Measurements from ENCODE around the gene KCNIP1.

DNA sequence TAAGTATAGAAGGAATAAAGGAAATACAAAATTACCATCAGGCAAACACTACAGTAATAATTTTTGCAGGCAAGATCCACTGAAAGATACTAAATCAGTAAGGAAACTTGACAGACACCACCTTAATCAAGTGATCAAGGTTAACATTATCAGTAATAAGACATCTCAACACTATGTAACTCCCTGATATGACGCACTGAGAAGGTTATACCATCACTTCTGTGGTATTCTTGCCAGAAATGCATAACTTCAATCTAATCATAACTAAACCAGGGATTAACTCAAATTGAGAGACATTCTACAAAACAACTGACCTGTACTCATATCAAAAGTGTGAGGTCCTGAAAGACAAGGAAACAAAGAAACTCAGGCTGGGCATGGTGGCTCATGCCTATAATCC, 227.2 kb downstream of the KCNIP1 start:
- TF ChIP-seq CTCF (IDR thresholded peaks at IDR 0.05) (no peak), POLR2A (IDR thresholded peaks at IDR 0.05) (no peak)

Measured in body of pancreas (tissue), 4 donors.